ENCODE measurements around the gene COBL.
"Not testable (repeated sequence)": the region's sequence is repeated elsewhere in the genome, so short reads cannot be mapped to it uniquely, and the experiment has no call there.

COBL gene

DNA sequence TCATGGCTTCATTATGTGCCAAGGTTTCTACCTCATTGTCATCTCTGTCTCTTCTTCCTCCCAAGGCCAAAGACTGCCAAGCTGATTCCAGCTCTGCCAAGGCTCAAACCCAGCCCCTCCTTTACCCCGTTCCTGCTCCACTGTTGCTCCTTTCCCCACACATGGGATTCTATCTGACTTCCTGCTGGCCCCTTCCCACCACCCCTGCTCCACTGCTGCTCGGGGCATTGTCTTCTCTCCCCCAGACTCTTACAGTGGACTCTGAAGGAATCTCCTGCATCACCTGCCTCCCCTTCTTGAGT is 86.3 kb downstream of the COBL start:
- DNase-seq (ENCODE audit: low read depth), result no peak

DNA sequence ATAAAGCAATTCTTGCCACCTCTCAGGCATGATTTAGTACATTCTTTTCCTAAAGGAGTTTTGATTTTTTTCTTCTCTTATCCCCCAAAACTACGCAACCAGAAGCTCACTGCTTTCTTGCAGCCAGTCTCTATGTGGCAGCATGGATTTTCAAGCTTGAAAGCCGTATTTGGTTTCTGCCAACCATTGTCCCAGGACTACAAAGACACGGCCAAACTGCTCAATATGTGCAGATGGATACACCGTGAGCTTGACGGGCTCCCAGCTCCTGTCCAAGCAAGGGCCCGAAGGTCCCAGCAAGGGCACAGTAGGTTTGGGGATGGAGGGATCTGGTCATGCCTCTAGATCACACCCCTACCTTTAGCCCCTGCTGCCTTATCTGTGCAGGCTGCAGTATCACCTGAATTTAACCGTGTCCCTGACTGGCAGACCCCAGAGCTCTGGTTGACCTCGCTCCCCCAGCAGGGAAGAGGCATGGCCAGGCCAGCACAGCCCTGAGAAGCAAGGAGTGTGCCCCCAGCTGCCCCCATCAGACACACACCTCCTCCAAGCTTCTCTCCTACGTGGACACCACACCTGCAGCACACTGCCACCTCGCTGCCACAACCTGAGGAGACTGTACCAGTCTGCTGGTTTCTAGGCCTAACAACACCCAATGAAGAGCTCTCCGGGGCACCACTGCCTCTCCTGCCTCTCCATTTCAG is 86.8 kb downstream of the COBL start:
- no peak for DNase-seq (ENCODE audit: low read depth)

DNA sequence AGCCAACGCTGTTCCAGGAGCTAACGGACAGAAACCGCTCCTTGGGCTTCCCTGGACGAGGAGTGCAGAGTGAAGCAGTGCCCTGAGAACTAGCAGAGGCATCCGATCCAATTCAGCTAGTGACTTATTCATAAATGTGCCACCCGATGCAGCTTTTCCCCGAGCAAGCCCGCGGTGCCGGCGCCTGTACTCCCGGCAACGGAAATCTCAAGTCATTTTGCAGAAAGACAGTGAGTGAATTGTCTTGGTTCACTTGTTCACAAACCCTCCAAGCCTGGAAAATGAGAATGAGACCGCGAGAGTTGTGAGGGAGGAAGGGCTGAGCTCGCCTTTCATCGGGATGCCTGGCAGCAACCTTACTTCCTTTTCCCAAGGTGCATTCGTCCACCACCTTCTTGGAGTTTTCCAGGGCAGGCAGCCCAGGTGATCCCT is 87.5 kb downstream of the COBL start:
- no peak for DNase-seq (ENCODE audit: low read depth)

DNA sequence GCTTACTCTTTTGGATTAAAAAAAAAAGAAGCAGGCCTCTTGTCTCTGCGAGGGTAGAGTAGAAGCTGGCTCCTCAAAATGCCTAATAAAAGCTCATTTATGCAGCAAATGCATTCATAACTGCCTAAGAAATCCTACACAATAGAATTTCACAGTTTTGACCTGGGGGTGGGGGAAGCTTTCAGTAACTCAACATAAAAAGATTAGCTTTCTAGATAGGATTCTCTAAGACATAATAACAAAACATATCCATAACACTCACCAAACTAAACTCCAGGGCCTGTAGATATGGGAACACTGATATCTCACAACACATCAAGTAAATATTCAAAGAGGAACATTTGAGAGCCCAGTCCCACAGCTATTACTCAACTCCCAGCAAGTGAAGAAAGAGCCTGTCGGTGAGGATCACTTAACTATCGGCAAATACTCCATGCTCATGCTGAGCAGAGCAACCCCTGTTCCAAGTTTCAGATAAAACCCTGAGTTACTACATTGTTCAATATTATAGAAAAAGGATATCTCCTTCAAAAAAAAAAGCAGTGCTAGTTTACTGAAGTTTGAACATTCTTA is 88.1 kb downstream of the COBL start:
- DNase-seq (ENCODE audit: low read depth), result no peak

DNA sequence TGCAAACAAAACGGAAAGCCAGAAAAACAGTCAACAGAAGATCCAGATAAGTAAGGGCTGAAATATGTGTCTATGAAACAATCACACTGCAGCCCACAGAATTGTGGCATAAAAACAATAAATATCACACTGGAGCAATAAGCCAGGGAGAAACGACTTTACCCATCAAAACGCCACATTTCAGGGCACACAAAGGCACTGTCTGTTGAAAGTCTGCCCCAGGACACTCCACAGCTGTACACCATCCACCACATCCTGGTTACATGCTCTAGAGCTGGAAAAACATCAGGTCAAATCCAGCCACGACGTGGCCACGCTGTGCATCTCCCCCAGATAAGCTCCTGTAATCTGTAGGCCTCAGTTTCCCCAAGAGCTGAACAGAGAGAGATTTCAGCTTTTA is 88.7 kb downstream of the COBL start:
- no peak for DNase-seq (ENCODE audit: low read depth)

DNA sequence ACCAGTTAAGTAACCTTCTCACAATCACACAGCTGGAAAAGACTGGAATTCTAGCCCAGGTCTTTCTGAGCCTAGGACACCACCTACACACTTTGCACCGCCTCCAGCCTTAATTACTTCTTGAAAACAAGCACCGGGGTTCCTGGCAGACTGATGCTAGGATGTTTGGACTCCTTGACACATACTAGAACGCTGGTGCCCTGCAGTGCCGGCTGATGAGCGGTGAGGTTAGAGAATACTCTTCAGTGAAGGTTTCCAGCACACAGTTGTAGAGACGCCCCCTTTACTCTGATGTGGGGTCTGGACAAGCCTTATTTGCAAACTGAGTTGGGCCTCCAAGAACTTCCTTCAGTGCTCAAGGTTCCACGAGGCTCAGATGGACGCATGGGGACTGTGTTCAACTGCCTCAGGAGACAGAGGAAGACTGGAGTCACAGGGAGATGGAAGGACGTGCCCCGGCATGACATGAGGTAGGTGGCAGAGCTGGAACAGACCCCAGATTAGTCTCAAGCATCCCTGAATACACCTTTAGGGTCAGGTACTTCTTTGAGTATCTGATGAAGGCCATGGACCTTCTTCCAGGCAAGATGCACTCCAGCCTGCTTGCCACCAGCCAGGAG is 89.6 kb downstream of the COBL start:
- DNase-seq (ENCODE audit: low read depth), result no peak

DNA sequence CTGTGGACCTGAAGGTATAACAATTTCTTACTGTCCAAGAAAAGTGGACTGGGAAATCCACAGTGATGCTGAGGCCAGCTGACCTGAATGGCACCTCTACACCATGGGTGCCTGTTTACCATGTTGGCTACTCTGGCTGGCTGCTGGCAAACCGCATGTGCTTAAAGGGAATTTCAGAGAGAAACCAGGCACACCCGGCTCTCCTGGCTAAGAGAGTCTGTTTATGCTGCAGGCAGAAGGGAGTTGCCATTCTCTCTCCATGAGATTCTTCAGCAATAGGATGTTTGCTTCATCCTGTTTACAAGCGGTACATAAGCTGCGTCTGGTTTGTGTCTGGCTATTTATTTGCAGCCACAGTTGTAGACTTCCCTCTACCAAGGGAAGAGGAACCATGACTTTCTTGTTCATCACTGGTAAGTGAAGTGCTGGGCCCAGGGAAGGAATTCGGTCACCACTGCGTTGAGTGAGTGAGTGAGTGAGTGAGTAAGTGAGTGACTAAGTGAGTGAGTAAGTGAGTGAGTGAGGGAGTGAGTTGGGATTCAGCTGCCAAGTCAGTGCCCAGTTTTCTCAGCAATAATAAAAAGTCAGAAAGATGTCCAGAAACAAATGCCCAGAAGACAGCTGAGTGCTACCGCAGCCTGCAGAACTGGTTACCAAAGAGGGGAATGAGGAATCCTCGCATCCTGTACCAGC is 90.4 kb downstream of the COBL start:
- DNase-seq (ENCODE audit: low read depth), result no peak

DNA sequence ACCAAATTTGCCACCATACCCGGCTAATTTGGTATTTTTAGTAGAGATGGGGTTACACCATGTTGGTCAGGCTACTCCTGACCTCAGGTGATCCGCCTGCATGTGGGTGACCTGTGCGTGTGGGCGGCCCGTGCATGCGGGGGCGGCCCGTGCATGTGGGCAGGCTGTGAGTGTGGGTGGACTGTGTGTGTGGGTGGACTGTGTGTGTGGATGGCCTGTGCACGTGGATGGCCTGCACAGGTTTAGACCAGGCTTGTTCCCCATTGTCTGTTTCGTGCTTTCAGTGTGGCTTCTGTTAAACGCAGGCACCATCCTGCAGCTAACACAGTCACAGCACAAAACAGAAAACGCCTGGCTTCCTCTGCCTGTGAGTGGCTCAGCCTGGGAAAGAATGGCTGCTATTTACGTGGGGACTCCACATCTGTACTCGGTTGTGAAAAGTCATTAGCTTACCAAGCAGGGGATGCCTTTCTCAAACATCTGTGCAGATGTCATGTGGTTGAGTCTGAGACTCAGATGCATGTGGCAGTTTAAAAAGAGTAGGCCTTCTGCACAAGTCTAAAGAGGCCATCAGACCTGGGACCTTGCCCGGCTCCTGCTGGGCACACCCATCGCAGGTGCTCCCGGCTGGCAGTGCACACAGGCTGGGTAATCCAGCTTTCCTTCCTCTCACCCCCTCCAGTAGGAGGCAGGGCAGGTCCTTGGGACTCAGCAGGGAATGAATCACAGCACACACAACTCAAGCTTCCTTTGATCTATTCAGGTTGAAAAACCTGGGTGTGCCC is 91.6 kb downstream of the COBL start:
- DNase-seq (ENCODE audit: low read depth), result no peak

DNA sequence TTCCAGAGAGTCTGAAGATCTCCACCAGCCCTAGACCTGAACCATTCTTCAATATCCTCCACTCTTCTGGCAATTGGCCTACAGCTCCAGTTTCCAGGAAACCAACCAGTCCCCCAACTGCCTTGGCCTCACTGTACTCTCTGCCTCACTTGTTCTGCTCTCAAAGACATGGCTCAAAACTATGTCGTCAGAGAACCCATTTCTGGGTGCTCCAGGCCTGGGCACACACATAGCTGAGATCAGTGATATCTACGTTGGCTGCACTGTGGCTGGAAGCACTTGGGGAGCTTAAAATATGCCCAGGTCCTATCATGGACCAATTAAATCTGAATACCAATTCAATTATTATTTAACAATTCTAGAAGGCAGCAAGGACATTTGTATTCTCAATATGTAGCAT is 93.1 kb downstream of the COBL start:
- DNase-seq (ENCODE audit: low read depth), result no peak

DNA sequence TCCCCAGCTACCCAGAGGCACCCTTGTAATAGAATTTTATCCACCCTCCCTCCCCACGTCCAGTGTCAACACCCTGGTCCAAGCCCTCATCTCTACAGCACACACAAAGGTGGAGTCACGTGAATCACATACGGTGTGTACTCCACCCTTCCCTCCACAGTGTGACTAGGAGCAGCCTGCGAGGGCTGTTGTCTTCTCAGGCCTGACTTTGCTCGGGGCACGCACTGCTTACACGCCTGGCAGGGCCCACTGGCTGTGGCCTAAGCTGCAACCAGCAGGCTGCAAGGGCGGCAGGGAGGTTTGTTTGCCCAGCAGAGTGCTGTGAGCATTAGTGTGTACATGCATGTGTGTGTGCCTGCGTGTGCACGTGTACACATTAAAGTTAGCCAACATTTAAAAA is 93.7 kb downstream of the COBL start:
- DNase-seq (ENCODE audit: low read depth), result no peak

DNA sequence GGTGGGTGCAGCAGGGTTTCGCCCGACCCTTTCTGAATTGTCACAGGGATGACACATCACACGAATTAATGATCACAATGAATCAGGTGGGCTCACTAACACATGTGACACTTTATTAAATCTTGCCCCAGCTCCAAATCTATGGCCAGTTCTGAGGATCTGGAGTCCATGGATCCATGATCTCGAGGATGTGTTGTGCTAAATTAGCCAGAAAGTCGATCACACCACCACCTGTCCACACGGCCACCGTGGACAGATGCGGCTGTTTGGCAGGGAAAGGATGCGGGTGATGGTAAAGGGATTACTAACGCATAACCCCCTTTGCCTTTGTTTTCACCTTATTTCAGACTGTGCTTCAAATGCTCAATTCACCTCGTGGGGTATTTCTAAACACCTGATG is 96.4 kb downstream of the COBL start:
- DNase-seq (ENCODE audit: low read depth), result no peak

DNA sequence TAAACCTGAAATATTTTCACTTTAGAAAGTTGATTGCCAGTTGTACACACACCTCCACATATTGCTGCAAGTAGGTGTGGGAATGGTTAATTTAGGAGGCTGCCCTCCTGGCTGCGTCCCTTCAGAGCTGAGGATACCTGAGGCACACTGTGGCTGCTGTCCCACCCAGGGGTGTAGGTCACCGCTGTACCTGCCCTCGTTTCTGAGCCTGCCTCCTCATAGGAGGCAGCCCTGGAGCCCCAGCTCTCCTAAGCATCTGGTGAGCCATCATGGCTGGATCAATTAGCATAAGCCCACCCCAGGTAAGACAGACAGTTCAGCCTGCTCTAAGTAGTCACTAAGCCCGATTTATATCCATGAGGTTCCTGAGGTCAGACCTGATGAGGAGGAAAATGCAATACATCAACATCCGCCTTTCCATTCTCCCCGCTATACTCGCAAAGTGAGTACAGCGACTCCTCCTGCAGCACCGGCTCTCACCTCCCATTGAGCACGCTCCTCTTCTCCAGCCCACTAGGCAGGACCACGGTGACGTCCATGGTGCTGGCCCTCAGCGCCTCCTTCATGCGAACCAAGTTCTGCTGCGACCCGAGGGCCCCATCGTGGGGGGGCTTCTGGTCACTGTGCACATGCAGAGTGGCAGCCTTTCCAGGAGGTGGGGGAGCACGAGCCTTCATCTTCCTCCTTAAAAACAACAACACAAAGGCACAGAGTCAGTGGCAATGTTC is 97.2 kb downstream of the COBL start:
- no peak for DNase-seq (ENCODE audit: low read depth)

DNA sequence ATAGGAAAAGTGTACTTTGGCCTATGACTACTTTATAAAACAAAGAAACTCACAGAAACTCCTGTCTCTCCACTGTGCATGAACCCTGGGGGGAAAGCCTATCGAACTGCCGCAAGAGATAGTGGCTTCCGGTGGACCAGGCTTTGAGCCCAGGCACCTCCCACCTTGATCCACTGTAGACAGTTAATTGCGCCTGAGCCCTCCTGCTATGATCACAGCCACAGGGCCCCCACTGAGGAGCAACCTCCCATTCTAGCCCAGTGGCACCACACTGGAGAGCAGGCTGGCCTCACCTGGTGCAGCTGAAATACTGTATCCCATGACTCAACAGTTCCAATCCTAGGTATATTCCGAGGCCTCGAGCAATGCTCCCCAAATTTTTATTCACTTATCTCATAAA is 98.8 kb downstream of the COBL start:
- no peak for DNase-seq (ENCODE audit: low read depth)

DNA sequence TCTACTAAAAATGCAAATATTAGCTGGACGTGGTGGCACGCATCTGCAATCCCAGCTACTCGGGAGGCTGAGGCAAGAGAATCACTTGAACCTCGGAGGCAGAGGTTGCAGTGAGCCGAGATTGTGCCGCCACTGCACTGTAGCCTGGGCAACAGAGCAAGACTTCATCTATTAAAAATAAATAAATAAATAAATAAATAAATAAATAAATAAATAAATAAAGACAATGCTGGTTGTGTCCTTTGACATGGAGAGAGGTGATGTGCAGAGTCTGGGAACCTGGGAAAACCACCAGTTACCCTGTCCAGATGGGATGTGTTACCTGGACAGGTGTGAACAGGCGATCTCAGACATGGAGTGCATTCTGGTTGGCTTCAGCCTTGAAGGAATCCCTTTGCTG is 102.5 kb downstream of the COBL start:
- no peak for DNase-seq (ENCODE audit: low read depth)

DNA sequence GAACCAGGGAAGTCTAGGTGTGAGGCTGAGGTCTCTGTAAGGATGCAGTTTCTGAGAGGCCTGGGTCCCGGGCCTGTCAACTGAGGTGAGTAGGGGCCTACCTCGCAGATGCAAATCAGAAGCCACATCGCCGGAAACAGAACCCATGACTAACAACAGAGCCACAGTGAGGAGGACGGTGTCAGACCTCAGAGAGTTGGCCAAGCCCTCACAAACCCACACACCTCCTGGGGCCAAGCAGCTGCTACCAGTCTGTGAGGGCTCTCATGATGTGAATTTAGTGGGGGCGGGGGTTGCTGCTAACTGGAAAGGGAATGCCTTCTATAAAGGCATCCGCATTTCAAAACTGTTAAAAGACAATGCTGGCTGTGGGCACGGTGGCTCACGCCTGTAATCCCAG is 103.0 kb downstream of the COBL start:
- DNase-seq (ENCODE audit: low read depth), result no peak

DNA sequence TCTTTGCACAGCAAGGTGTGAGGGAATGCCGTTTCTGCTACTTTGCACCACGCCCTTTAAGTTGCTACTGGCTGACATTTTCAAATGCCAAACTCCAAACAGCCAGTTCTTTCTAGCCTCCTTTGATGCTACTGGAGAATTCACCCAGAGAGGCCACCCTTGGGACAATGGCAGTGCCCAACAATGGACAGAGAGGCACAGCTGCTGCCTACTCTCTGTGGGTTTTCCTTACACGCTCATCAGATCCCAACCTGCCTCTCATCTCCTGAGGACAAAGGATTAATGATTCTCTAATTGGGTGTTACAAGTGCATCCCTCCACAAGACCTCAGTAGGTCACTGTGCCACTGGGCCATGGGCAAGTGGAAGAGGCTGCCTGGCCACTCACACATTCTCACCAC is 105.8 kb downstream of the COBL start:
- no peak for DNase-seq (ENCODE audit: low read depth)

DNA sequence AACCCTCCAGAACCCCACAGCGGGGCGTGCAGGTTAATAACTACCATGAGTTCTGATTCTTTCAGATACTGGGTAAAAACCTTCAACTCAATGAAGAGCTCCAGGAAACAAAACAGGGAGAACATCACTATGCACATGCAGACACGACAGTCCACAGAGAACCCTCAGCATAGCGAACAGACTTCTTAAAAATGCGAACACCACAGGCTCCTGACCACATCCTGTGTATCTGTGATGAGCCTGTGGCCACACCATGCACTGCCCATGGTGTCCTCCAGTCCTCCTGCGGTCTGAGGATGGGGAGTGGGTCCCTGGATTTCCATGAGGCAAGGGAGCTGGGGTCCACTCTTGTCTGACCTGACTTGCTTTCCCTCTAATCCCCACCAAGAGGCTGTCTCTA is 107.2 kb downstream of the COBL start:
- no peak for DNase-seq (ENCODE audit: low read depth)

DNA sequence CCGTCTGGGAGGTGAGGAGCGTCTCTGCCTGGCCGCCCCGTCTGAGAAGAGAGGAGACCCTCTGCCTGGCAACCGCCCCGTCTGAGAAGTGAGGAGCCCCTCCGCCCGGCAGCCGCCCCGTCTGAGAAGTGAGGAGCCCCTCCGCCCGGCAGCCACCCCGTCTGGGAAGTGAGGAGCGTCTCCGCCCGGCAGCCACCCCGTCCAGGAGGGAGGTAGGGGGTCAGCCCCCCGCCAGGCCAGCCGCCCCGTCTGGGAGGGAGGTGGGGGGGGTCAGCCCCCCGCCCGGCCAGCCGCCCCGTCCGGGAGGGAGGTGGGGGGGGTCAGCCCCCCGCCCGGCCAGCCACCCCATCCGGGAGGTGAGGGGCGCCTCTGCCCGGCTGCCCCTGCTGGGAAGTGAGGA is 108.5 kb downstream of the COBL start:
- DNase-seq (ENCODE audit: low read depth), result not testable (repeated sequence)

DNA sequence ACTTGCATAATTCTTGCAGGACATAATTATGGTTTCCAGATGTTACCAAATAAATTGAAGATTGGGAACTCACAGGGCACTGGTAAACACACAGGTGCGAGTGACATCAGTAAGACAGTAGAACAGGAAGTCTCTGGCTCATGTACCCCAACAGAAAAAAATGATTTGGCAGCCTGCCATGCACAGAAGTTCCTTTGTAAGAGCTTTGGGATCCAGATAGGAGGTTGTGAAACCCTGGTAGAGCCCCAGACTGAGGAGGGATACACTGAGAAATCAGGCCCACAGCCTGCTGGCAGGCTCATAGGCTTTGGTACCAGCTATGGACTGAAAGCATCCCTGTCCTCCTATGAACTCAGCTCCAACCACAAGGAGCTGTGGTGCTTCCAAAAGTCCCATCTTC is 118.0 kb downstream of the COBL start:
- DNase-seq (ENCODE audit: low read depth), result no peak

DNA sequence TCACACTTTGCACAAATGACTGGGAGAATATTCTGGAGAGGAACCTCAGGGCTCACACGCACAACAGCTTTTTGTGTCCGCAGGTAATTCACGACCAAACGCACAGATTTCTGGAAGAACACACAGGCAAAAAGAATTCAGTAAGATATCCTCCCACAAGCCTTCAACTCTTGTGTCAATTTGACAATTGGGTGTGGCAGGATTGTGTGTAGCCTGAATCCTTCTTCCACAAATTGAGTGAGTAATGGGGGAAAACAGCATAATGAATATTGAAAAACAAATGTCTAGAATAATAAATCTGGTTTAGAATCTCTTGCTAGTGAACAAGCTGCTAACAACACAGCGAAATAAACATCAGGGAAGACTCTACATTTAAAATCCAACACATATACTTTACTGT is 125.6 kb downstream of the COBL start:
- DNase-seq (ENCODE audit: low read depth), result no peak

DNA sequence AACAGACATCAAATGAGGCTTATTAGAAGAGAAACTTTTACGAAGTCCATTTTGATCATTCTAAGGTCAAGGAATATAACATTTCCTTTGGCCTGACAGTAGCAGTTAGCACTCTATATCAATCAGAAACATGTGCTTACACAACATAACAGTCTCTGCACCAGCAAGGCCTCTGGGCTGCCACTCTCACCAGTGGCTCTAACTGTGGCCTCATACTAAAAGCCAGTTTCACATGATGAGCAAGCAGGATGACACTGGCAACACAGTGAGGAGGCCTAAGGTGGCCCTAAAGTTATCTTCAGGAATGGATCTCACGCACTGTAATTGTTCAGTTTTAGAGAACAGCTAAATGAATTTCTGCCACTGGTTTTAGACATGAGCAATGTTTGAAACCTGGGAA is 126.8 kb downstream of the COBL start:
- DNase-seq (ENCODE audit: low read depth), result no peak

DNA sequence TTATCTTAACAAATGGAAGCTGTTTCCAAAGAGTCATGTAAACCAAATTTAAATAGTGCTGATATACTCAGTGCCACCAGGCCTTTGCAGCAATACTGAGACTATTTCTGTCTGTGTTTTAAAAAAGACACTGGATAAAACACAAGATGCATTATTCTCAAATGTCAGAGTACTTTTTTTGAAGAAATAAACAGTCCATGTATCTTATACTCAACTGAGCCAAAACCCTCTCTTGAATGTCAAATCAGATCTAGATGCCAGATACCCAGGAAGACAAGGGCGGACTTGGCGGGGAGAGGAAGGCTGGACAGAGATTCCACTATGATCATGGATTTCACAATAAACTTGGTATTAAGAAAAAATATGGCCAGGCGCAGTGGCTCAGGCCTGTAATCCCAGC is 127.6 kb downstream of the COBL start:
- DNase-seq (ENCODE audit: low read depth), result no peak
